Upper lobe of left lung (tissue), 4 donors: ENCODE data around the gene PAPPA.

ENCODE experiments used
- CTCF ChIP-seq, 6 experiments: fragments of 450-650 bp in 4 of 6; fragments of 200-600 bp in 2 of 6; sonication (generic) in 2 of 6; IDR thresholded peaks; one replicate each; pipeline ENCODE4 v1.5.1; 2016 to 2019; ENCODE audit warnings: antibody characterized with exemption in 6 of 6
- POLR2A ChIP-seq, 4 donors: fragments of 450-650 bp; IDR thresholded peaks; one replicate each; pipeline ENCODE4 v1.5.1; 2016 to 2017; ENCODE audit warnings: antibody characterized with exemption in 4 of 4, mild to moderate bottlenecking in 2 of 4

GRCh38 chr9:116308076-116308475, 154.5 kb downstream of the PAPPA start:
- TF ChIP-seq CTCF (IDR thresholded peaks at IDR 0.05) (no peak), POLR2A (IDR thresholded peaks at IDR 0.05) (no peak)
